ENCODE measurements around the gene PDE8A. TPM values are rescaled to one million over a fixed set of nuclear protein-coding genes. Genes with fewer than 3 reads are reported as not detected.
"Not testable (repeated sequence)": the region's sequence is repeated elsewhere in the genome, so short reads cannot be mapped to it uniquely, and the experiment has no call there.

The PDE8A gene
- total RNA-seq, 2 donors from 2014 or later, result 40.7 to 44.2 TPM

- no peak for DNase-seq
- peak; percentile 69 for ATAC-seq
- no peaks in the 10 kb centered on the region for H3K9me3 ChIP-seq (ENCODE audit: control insufficient read depth, low read length, poor library complexity, severe bottlenecking)
- H3K27me3 Mint-ChIP-seq, result no peaks in the 10 kb centered on the region
- H3K36me3 Mint-ChIP-seq (ENCODE audit: low read depth), result no peaks in the 10 kb centered on the region
- H3K4me3 Mint-ChIP-seq, result peak overlapping the region; percentile 79
- peak overlapping the region; percentile 93 for H3K27ac Mint-ChIP-seq
- H3K4me1 Mint-ChIP-seq, result peaks cover 55% of the 10 kb centered on the region
Observed at GRCh38 chr15:84987949-84988624, 6.4 kb downstream of the PDE8A start.

GRCh38 chr15:84988909-84989644 lies 7.4 kb downstream of the PDE8A start:
- no peaks in the 10 kb centered on the region for H3K36me3 Mint-ChIP-seq (ENCODE audit: low read depth)
- DNase-seq, result no peak
- peak overlapping the region; percentile 79 for H3K4me3 Mint-ChIP-seq
- ATAC-seq, result peak; percentile 14
- peaks cover 51% of the 10 kb centered on the region for H3K4me1 Mint-ChIP-seq
- H3K27ac Mint-ChIP-seq, result peak overlapping the region; percentile 93
- no peaks in the 10 kb centered on the region for H3K9me3 ChIP-seq (ENCODE audit: control insufficient read depth, low read length, poor library complexity, severe bottlenecking)
- no peaks in the 10 kb centered on the region for H3K27me3 Mint-ChIP-seq

- no peaks in the 10 kb centered on the region for H3K9me3 ChIP-seq (ENCODE audit: control insufficient read depth, low read length, poor library complexity, severe bottlenecking)
- DNase-seq, result no peak
- Mint-ChIP-seq H3K27ac (peak overlapping the region; percentile 57), H3K27me3 (no peaks in the 10 kb centered on the region), H3K36me3 (ENCODE audit: low read depth) (no peaks in the 10 kb centered on the region), H3K4me3 (peak overlapping the region; percentile 49), H3K4me1 (peaks cover 45% of the 10 kb centered on the region)
- ATAC-seq, result no peak
Observed at GRCh38 chr15:84990507-84990906, 8.9 kb downstream of the PDE8A start.

GRCh38 chr15:84991014-84991712 lies 9.5 kb downstream of the PDE8A start:
- DNase-seq, result no peak
- ATAC-seq, result no peak
- Mint-ChIP-seq H3K4me3 (peak overlapping the region; percentile 49), H3K27me3 (no peaks in the 10 kb centered on the region), H3K36me3 (ENCODE audit: low read depth) (no peaks in the 10 kb centered on the region), H3K4me1 (peaks cover 41% of the 10 kb centered on the region), H3K27ac (peak overlapping the region; percentile 57)
- H3K9me3 ChIP-seq (ENCODE audit: control insufficient read depth, low read length, poor library complexity, severe bottlenecking), result no peaks in the 10 kb centered on the region

GRCh38 chr15:84992157-84992944 lies 10.7 kb downstream of the PDE8A start:
- H3K9me3 ChIP-seq (ENCODE audit: control insufficient read depth, low read length, poor library complexity, severe bottlenecking), result no peaks in the 10 kb centered on the region
- H3K4me3 Mint-ChIP-seq, result no peak overlapping the region
- peaks cover 39% of the 10 kb centered on the region for H3K4me1 Mint-ChIP-seq
- no peaks in the 10 kb centered on the region for H3K27me3 Mint-ChIP-seq
- DNase-seq (no peak), ATAC-seq (peak; percentile 35)
- peak overlapping the region; percentile 57 for H3K27ac Mint-ChIP-seq
- no peaks in the 10 kb centered on the region for H3K36me3 Mint-ChIP-seq (ENCODE audit: low read depth)

GRCh38 chr15:84996055-84996454 lies 14.4 kb downstream of the PDE8A start:
- H3K4me3 Mint-ChIP-seq, result no peak overlapping the region
- H3K9me3 ChIP-seq (ENCODE audit: control insufficient read depth, low read length, poor library complexity, severe bottlenecking), result no peaks in the 10 kb centered on the region
- no peak overlapping the region for H3K27ac Mint-ChIP-seq
- peaks cover 31% of the 10 kb centered on the region for H3K4me1 Mint-ChIP-seq
- H3K36me3 Mint-ChIP-seq (ENCODE audit: low read depth), result no peaks in the 10 kb centered on the region
- H3K27me3 Mint-ChIP-seq, result no peaks in the 10 kb centered on the region
- ATAC-seq (no peak), DNase-seq (no peak)

- ATAC-seq; H3K27me3 Mint-ChIP-seq; H3K27ac Mint-ChIP-seq; H3K4me3 Mint-ChIP-seq; DNase-seq; H3K9me3 ChIP-seq (ENCODE audit: control insufficient read depth, low read length, poor library complexity, severe bottlenecking); H3K36me3 Mint-ChIP-seq (ENCODE audit: low read depth): not testable (repeated sequence)
- peaks cover 32% of the 10 kb centered on the region for H3K4me1 Mint-ChIP-seq
Observed at GRCh38 chr15:84996714-84997113, 15.1 kb downstream of the PDE8A start.

GRCh38 chr15:84997214-84997613 lies 15.6 kb downstream of the PDE8A start:
- DNase-seq; H3K4me3 Mint-ChIP-seq; H3K36me3 Mint-ChIP-seq (ENCODE audit: low read depth); H3K27me3 Mint-ChIP-seq; H3K9me3 ChIP-seq (ENCODE audit: control insufficient read depth, low read length, poor library complexity, severe bottlenecking); H3K27ac Mint-ChIP-seq; ATAC-seq: not testable (repeated sequence)
- peaks cover 32% of the 10 kb centered on the region for H3K4me1 Mint-ChIP-seq

- Mint-ChIP-seq H3K36me3 (ENCODE audit: low read depth) (no peaks in the 10 kb centered on the region), H3K27me3 (no peaks in the 10 kb centered on the region), H3K4me1 (peaks cover 40% of the 10 kb centered on the region), H3K27ac (no peak overlapping the region), H3K4me3 (peak overlapping the region; percentile 33)
- DNase-seq (no peak), ATAC-seq (no peak)
- H3K9me3 ChIP-seq (ENCODE audit: control insufficient read depth, low read length, poor library complexity, severe bottlenecking), result no peaks in the 10 kb centered on the region
Observed at GRCh38 chr15:85000189-85000864, 18.7 kb downstream of the PDE8A start.

- ATAC-seq, result no peak
- H3K36me3 Mint-ChIP-seq (ENCODE audit: low read depth), result no peaks in the 10 kb centered on the region
- H3K27me3 Mint-ChIP-seq, result no peaks in the 10 kb centered on the region
- peaks cover 40% of the 10 kb centered on the region for H3K4me1 Mint-ChIP-seq
- no peak overlapping the region for H3K27ac Mint-ChIP-seq
- H3K9me3 ChIP-seq (ENCODE audit: control insufficient read depth, low read length, poor library complexity, severe bottlenecking), result no peaks in the 10 kb centered on the region
- no peak for DNase-seq
- H3K4me3 Mint-ChIP-seq, result peak overlapping the region; percentile 33
Observed at GRCh38 chr15:85000937-85001336, 19.3 kb downstream of the PDE8A start.

- Mint-ChIP-seq H3K4me1 (peaks cover 48% of the 10 kb centered on the region), H3K27ac (no peak overlapping the region), H3K4me3 (no peak overlapping the region), H3K36me3 (ENCODE audit: low read depth) (no peaks in the 10 kb centered on the region), H3K27me3 (no peaks in the 10 kb centered on the region)
- ATAC-seq, result peak; percentile 73
- H3K9me3 ChIP-seq (ENCODE audit: control insufficient read depth, low read length, poor library complexity, severe bottlenecking), result no peaks in the 10 kb centered on the region
- no peak for DNase-seq
Observed at GRCh38 chr15:85002517-85002916, 20.9 kb downstream of the PDE8A start.

GRCh38 chr15:85003593-85004312 lies 22.1 kb downstream of the PDE8A start:
- Mint-ChIP-seq H3K4me1 (peaks cover 59% of the 10 kb centered on the region), H3K27me3 (no peaks in the 10 kb centered on the region), H3K36me3 (ENCODE audit: low read depth) (no peaks in the 10 kb centered on the region), H3K27ac (no peak overlapping the region), H3K4me3 (no peak overlapping the region)
- no peak for ATAC-seq
- no peak for DNase-seq
- H3K9me3 ChIP-seq (ENCODE audit: control insufficient read depth, low read length, poor library complexity, severe bottlenecking), result no peaks in the 10 kb centered on the region

Measured in T-helper 17 cell (primary cell).